ENCODE measurements around the gene PPFIBP2.

- TF ChIP-seq, protein P1, sequence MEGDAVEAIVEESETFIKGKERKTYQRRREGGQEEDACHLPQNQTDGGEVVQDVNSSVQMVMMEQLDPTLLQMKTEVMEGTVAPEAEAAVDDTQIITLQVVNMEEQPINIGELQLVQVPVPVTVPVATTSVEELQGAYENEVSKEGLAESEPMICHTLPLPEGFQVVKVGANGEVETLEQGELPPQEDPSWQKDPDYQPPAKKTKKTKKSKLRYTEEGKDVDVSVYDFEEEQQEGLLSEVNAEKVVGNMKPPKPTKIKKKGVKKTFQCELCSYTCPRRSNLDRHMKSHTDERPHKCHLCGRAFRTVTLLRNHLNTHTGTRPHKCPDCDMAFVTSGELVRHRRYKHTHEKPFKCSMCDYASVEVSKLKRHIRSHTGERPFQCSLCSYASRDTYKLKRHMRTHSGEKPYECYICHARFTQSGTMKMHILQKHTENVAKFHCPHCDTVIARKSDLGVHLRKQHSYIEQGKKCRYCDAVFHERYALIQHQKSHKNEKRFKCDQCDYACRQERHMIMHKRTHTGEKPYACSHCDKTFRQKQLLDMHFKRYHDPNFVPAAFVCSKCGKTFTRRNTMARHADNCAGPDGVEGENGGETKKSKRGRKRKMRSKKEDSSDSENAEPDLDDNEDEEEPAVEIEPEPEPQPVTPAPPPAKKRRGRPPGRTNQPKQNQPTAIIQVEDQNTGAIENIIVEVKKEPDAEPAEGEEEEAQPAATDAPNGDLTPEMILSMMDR (conservative IDR thresholded peaks at IDR 0.05; ENCODE audit: low read length): no peak
- no peak for TF ChIP-seq EZH2phosphoT487 (IDR thresholded peaks at IDR 0.05; ENCODE audit: borderline replicate concordance, low read depth, low read length)
Measured at GRCh38 chr11:7561562-7561961, 47.8 kb downstream of the PPFIBP2 start.
